ENCODE results near the gene ADARB2. TPM values are rescaled to one million over a fixed set of nuclear protein-coding genes. Genes with fewer than 3 reads are reported as not detected.

The ADARB2 gene
- total RNA-seq, 1 donor from 2014 or later: 1.2 TPM

- Histone ChIP-seq H3K27me3 (no peaks in the 10 kb centered on the region), H3K36me3 (no peaks in the 10 kb centered on the region), H3K9me3 (no peaks in the 10 kb centered on the region), H3K27ac (no peak overlapping the region), H3K4me1 (no peaks in the 10 kb centered on the region), H3K4me3 (no peak overlapping the region)
- intact Hi-C loops (cut with DNase I): no loop called here
- ATAC-seq: no peak
- DNase-seq: no peak
- TF ChIP-seq CTCF (IDR thresholded peaks at IDR 0.05): no peak
These were observed 580.3 kb downstream of the ADARB2 start for GRCh38 chr10:1156921-1157614.

- Histone ChIP-seq H3K4me1 (no peaks in the 10 kb centered on the region), H3K27ac (no peak overlapping the region), H3K27me3 (no peaks in the 10 kb centered on the region), H3K9me3 (no peaks in the 10 kb centered on the region), H3K4me3 (no peak overlapping the region), H3K36me3 (no peaks in the 10 kb centered on the region)
- DNase-seq (no peak), ATAC-seq (no peak)
- no peak for TF ChIP-seq CTCF (IDR thresholded peaks at IDR 0.05)
- intact Hi-C loops (cut with DNase I): no loop called here
These were observed 580.8 kb downstream of the ADARB2 start for GRCh38 chr10:1156616-1156886.

- intact Hi-C loops (cut with DNase I): no loop called here
- TF ChIP-seq CTCF (IDR thresholded peaks at IDR 0.05): no peak
- no peaks in the 10 kb centered on the region for H3K4me1 ChIP-seq
- no peaks in the 10 kb centered on the region for H3K9me3 ChIP-seq
- no peak for ATAC-seq
- H3K36me3 ChIP-seq: no peaks in the 10 kb centered on the region
- DNase-seq: peak; percentile 54
- H3K4me3 ChIP-seq: no peak overlapping the region
- H3K27me3 ChIP-seq: no peaks in the 10 kb centered on the region
- H3K27ac ChIP-seq: no peak overlapping the region
These were observed 581.3 kb downstream of the ADARB2 start for GRCh38 chr10:1155791-1156615.

- no peaks in the 10 kb centered on the region for H3K9me3 ChIP-seq
- no peaks in the 10 kb centered on the region for H3K36me3 ChIP-seq
- H3K27ac ChIP-seq: no peak overlapping the region
- H3K4me1 ChIP-seq: no peaks in the 10 kb centered on the region
- no peaks in the 10 kb centered on the region for H3K27me3 ChIP-seq
- DNase-seq: no peak
- no peak for TF ChIP-seq CTCF (IDR thresholded peaks at IDR 0.05)
- no peak overlapping the region for H3K4me3 ChIP-seq
- ATAC-seq: no peak
- intact Hi-C loops (cut with DNase I): no loop called here
These were observed 582.6 kb downstream of the ADARB2 start for GRCh38 chr10:1154531-1155295.

- no peak overlapping the region for H3K27ac ChIP-seq
- H3K36me3 ChIP-seq: no peaks in the 10 kb centered on the region
- H3K4me1 ChIP-seq: no peaks in the 10 kb centered on the region
- peak; percentile 42 for DNase-seq
- no peak for ATAC-seq
- intact Hi-C loops (cut with DNase I): no loop called here
- no peak overlapping the region for H3K4me3 ChIP-seq
- no peak for TF ChIP-seq CTCF (IDR thresholded peaks at IDR 0.05)
- H3K9me3 ChIP-seq: no peaks in the 10 kb centered on the region
- no peaks in the 10 kb centered on the region for H3K27me3 ChIP-seq
These were observed 583.4 kb downstream of the ADARB2 start for GRCh38 chr10:1153805-1154351.
